GM21717 (cell line): Measurements from ENCODE around the gene GPS1.

Experiments used
- ATAC-seq: cut with Tn5 transposase; IDR thresholded peaks from one replicate; pipeline ENCODE4 v1.9.1; 2021; ENCODE audit warnings: mild to moderate bottlenecking, moderate library complexity; ENCODE audit not compliant: unreplicated experiment

GPS1 gene

DNA sequence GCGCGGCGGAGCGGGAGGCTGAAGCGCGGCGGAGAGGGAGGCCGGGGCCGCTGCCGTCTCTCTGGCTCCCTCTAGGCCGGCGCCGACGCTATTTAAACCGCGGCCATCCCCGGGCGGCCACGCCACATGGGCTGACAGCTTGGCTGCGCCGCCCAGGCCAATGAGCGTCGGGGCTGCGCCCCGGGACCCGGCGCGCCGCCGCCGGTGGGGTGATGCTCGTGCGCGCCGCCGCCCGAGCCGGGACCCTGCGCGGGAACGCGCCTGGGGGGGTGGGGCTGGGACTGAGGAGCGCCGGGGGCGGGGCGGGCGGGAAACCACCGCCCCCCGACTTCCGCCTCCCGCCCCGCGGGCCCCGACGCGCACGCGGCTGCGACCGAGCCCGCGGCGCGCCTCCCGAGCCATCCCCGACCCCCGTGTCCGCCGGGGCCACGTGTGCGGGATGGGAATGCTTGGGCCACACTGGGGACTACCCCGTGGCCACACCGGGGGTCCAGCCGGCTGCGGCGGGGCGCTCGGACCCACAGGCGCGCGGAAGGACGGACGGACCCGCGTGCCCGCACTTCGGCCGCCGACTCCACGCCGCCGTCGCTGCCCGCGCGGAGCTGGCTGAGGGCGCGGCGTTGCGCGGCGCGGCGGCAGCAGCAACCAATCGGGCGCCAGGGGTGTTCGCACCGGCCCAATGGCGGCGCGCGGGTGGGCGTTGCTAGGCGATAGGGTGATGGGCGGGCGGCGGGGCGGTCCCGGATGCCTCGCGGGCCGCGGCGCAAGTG, 46.7 kb downstream of the GPS1 start, which contains the start of gene FASN:
Gene FASN (minus strand): TSS at position 68 of the 770 bp plus-strand sequence. CDS start 1,791 bp downstream, outside the sequence.
- peak; percentile 57 for ATAC-seq

DNA sequence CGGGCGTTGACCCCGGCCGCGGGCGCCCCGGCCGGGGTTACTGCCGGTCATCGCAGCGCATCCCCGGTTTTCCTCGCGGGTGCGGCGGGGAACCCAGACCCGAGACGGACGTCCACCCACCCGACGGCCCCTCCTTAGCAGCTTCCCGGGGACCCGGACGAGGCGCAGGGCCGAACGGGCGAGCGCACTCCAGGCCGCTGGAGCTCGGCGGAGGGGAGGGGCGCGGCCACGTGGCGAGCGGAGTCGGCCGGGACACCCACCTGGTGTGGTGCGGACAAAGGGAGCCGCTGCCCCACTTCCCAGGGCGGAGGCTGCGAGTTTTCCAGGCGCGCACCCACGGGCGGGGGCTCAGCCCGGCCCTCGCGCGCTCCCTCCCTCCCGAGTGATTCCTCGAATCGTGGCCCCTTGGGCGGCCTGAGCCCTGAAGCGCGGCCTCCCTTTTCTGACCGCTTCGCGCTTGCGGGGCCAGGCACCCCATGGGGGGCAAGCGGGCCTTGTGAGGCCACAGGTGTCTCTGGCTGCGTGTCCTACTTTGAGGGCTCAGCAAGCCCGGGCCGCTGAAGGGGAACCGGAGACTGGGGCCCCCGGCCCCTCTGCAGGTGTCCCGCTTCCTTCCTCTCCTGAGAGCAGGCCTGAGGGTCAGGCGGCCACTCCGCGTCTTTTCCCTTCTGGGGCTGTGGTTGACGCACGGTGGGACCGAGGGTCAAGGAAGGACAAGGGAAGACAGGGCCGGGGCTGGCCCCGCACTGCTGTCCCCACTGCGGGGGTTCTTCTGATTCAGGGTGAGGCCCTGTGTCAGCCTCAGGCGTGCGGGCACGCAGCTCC, 47.5 kb downstream of the GPS1 start:
- peak; percentile 10 for ATAC-seq

DNA sequence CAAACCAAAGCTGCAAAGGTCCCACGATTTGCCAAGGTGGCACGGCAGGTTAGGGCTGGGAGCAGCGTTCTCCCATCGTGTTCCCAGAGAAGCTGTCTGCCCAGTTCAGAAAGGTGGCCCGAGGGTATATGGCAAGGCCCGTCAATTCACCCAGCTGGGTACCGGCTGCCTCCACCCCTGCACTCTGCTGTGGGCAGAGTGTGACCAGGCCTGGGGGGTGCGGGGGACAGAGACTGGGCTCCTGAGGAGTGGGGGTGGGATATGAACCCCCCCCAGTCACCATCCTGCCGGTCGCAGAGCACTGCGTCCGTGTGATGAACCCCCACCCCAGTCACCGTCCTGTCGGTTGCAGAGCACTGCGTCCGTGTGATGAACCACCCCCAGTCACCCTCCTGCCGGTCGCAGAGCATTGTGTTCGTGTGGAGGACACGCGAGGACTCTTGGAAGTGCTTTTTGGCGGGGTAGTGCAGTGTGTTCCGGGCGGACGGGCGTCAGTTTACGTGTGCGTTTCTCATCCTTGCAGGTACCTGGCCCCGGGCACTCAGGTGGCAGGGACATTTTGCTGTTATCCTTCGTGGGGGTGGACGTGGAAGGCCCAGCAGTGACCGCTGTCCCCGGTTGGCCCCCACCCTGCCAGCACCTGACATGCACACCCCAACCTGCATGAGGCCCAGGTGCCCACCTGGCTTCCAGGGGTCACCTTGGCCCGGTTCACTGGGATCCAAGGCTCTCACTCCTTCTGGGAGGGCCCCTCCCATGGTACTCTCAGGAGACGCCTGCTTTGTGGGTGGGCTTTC, 49.0 kb downstream of the GPS1 start:
- ATAC-seq = no peak

DNA sequence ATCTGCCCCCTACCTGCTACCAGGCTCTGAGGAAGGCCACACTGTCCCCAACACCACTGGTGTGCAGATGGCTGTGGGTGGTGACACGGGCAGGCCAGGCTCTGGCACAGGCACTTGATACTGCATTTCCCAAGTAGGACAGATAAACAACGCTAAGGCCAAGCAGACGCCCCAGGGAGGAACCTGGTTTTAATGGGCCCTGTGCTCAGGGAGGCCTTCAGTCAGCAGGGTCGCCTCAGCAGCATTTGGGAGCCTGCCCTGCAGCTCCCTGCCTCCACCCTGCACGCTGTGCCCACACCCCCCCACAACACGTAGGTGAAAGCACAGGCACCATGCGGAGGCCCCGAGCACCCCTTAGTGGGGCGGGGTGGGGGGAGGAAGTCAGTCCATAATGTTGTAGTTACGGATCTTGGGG, 49.6 kb downstream of the GPS1 start:
- no peak for ATAC-seq

DNA sequence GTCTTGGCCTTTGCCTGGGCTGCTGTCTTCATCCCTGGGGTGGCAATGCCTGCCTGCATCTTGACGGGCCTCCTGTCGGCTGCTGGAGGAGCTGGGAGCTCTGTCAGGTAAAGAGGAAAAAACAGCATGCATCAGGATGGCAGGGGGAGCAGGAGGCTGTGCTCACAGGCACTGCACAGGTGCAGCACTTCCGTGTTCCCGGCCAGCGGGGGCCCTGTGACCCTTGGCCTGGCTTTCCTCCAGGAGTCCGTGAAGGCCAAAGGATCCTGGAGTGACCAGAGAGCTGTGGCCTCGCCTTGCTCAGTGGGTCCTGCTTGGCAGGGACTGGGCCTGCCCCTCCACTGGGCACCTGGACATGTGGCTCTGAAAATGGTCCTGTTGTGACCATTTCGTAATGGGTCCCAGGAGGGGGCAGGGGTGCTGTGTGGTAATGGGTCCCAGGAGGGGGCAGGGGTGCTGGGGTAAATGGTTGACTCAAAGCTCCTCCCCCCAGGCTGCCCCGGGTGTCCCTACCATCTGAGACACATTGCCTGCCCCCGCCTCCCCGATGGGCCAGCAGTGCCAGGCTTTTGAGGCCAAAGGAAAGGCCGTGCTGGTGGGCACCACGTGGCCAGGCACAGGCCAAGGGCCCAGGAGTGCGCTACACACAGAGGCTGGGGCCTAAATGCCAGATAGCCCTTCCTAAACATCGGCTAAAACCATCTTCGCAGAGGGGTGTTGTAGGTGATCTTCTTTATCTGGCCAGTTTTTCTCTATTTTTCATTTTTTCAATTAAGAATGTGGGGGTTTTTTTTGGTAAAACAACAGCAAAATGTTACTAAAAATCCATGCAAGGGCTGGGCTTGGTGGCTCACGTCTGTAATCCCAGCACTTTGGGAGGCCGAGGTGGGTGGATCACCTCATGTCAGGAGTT, 50.3 kb downstream of the GPS1 start:
- ATAC-seq = no peak

DNA sequence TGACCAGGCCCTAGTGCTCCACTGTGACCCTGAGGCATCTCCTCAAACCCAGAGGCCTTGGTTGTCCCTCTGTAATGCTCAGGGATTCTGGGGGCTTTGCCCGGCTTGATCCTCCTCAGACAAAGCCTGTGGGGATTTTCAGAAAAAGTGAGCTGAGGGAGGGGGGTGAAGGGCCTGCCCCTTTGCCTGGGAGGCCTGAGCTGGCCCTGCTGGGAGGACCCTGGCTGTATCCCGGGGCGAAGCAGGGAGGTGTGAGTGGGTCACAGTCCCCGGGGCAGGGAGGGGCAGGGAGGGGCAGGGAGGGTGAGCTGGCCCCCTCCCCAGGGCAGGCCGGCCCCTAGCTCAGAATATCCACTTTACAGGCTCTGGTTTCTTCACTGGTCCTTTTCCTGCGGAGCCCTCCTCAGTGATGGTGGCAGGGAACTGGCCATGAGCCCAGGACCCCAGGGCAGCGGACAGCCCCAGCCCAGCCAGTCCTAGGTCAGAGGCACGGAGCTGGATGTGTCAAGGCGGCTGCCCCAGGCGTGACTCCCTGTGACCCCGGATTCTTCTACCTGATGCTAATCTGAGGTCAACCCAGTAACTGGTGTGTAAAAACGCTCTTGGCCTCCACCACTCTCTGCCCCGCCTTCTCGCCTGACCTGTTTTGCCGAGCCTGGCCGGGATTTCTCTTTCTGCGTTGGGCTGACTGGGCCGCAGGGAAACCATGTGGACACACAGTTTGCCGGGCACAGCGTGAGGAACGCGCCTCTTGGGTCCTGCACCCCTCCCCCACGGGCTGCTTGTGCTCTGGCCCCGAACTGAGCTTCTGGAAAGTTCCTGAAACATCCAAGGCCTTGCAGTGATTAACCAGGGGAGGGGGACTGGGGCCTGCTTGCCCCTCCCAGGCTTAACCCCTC, 52.1 kb downstream of the GPS1 start:
- no peak for ATAC-seq

DNA sequence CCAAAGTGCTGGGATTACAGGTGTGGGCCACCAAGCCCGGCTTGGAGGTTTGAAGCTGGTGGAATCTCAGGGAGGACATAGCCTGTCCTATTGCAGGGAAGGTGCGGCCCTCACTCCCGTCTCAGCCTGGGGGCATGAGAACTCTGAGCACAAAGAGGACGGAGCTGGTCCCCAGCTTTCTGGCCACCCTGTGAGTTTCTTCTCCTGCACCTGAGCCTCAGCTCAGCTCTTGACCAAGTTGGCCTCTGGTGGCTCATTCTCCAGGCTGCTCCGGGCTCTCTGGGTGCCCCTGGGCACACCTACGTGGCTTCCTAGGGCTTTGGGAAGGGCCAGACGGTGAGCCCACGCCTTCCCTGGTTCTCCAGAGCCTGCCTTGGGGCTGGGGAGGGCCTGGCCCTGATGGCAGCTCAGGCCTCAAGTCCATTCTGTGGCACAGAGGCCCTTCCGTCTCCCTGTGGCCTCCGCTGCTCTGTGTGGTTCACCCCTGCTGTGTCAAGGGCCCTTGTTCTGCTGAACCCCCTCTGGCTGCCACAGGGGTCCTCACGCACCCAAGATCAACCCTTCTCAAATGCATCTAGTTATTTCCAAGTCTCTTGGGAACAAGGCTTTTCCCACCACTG, 53.2 kb downstream of the GPS1 start:
- no peak for ATAC-seq

DNA sequence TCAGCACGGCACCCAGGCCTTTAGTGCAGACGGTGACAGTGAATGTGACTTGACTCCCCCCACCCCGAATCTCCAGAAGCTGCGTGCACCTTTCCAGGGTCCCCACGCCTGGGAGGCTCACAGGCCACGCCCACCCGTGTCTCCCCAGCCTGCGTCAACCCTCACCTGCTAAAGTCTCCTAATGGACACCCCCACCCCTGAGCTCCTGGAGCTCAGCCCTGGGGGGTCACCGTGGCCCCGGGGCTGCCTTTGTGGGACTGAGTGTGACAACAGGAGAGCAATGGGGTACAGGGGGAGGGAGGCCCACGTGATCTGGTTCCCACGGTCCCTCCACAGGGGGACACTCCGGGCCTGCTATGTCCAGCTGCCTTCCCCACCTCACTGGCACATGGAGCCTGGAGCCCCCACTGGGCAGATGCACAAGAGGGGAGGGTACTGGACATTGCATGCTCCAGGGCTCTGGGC, 53.8 kb downstream of the GPS1 start:
- no peak for ATAC-seq

DNA sequence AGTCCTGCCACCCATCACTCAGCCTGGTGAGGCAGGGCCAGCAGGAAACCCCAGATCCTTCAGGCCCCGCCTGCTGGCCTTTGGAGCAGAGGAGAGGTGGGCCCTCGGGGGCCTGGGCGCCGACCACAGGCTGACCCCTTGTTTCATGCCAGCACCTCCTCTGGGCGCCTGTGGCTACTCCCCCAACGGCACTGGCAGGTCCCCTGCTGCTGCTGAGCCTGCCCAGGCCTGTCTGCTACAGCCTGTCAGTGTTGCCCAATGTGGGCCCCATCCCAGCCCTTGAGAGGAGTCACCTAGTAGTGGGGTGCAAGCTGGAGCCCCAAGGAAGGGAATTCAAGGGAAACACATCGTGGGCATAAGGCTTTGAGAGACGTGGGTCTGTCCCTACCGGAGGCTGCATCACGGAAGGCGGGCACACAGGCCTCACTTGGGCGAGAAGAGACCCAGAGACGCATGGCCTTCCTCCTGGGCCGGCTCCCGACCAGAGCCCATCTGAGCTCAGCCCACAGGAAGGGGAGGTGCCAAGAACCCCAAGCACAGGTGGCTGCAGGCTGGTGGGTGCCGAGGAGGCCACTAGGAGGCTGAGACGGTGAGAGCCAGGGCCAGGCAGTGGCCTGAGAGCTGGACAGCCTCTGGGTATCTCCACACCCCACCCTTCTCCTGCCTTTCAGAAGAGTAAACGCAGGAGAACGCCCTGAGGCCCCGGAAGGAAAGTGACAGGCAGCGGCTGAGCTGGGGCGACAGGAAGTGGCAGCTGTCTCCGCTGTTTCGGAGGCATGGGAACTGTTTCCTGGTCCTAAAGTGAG, 54.4 kb downstream of the GPS1 start:
- peak; percentile 67 for ATAC-seq

DNA sequence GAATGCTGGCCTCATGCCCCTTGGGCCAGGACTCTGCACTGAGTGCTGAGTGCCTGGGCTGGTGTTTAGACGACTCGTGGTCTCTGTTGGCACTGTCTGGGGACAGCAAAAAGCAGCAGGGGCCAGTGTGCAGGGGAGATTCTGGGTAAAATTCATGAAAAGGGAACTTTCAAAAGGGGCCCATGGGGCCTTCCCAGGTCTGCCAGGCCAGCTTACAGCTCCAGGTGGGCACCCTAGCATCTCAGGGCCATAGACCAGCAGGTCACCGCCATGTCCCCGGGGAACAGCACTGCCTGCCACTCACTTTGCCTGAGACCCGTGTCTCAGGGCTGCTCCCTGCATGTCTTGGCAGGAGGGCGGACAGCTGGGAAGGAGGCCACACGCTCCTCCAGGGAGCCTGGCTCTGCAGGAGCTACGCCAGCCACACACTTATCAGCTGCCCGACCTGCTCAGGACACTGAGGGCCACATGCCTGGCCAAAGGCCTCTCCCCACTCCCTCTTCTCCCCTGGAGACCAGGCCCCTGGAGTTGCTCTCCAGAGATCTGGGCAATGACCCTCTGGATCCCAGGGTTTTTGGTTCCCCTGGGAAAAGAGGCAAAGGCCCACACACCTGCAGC, 55.1 kb downstream of the GPS1 start:
- ATAC-seq = no peak
